ENCODE data around the gene SMPDL3A. TPM values are rescaled to one million over a fixed set of nuclear protein-coding genes. Genes with fewer than 3 reads are reported as not detected.

Gene SMPDL3A
- total RNA-seq, 1 experiment from 2014 or later, result 0.59 TPM

- no peaks in the 10 kb centered on the region for H3K36me3 Mint-ChIP-seq (ENCODE audit: insufficient read depth in 1 of 3, low read depth in 3 of 3)
- no peak overlapping the region for H3K14ac ChIP-seq (ENCODE audit: insufficient read depth, low read length)
- H3K27me3 ChIP-seq (ENCODE audit: insufficient read depth, low read length), result no peaks in the 10 kb centered on the region
- no peak overlapping the region for H3K9ac ChIP-seq (ENCODE audit: extremely low read depth, insufficient read length, low read length)
- no peaks in the 10 kb centered on the region for H3K79me2 ChIP-seq (ENCODE audit: insufficient read depth, low read length)
- no peak overlapping the region for H4K91ac ChIP-seq (ENCODE audit: insufficient read length, low read depth, low read length)
- H2BK5ac ChIP-seq (ENCODE audit: insufficient read length, low read length), result no peak overlapping the region
- H2BK20ac ChIP-seq (ENCODE audit: low read depth, low read length, poor library complexity, severe bottlenecking), result no peak overlapping the region
- H2AK5ac ChIP-seq (ENCODE audit: insufficient read length, low read length), result no peak overlapping the region
- no peak overlapping the region for H2BK15ac ChIP-seq (ENCODE audit: low read depth, low read length)
- H3K18ac ChIP-seq (ENCODE audit: insufficient read length, low read depth, low read length), result no peak overlapping the region
- H3K4me2 ChIP-seq (ENCODE audit: insufficient read depth, insufficient read length, low read length), result no peak overlapping the region
- no peak overlapping the region for H2BK12ac ChIP-seq (ENCODE audit: insufficient read length, low read depth, low read length)
- H3K79me1 ChIP-seq (ENCODE audit: insufficient read depth, low read depth, low read length, poor library complexity, severe bottlenecking), result no peaks in the 10 kb centered on the region
- H3K9me3 ChIP-seq (ENCODE audit: control insufficient read depth, low read depth, low read length), result no peaks in the 10 kb centered on the region
- H3K4me1 ChIP-seq (ENCODE audit: insufficient read depth, low read length), result no peaks in the 10 kb centered on the region
- DNase-seq, result no peak
- TF ChIP-seq CTCF (conservative IDR thresholded peaks at IDR 0.05), result no peak
- H3K4me1 Mint-ChIP-seq, result 0 out of 4 replicates have a peak, but pooled peaks cover 0 to 2% of the 10 kb centered on the region in 2 experiments
- H3T11ph ChIP-seq (ENCODE audit: low read length), result no peak overlapping the region
- H4K8ac ChIP-seq (replicated peaks; ENCODE audit: insufficient read length, low read depth, low read length), result no peak overlapping the region
- H3K9me3 Mint-ChIP-seq, result no peaks in the 10 kb centered on the region
- H2AFZ ChIP-seq (ENCODE audit: low read length), result no peak overlapping the region
- H4K20me1 ChIP-seq (ENCODE audit: control insufficient read depth, insufficient read depth, insufficient read length), result no peaks in the 10 kb centered on the region
- no peak overlapping the region for H4K5ac ChIP-seq (ENCODE audit: insufficient read length, low read depth, low read length)
- H3K27ac ChIP-seq (ENCODE audit: insufficient read length, low read depth, low read length), result no peak overlapping the region
- H3K23ac ChIP-seq (ENCODE audit: insufficient read length, low read depth, low read length), result no peak overlapping the region
- no peak overlapping the region for H3K4me3 Mint-ChIP-seq
- no peak overlapping the region for H3K4ac ChIP-seq (ENCODE audit: low read depth, low read length)
- peaks cover 3% of the 10 kb centered on the region for H3K27me3 Mint-ChIP-seq (ENCODE audit: low read depth)
- no peaks in the 10 kb centered on the region for H3K23me2 ChIP-seq (ENCODE audit: insufficient read length, low read depth, low read length, poor library complexity, severe bottlenecking)
- no peak overlapping the region for H3K56ac ChIP-seq (ENCODE audit: insufficient read length, low read depth, low read length)
- no peak overlapping the region for H2BK120ac ChIP-seq (ENCODE audit: low read depth, low read length, poor library complexity, severe bottlenecking)
- no peak overlapping the region for H3K27ac Mint-ChIP-seq
Observed at GRCh38 chr6:122766256-122766655, 22.8 kb upstream of the SMPDL3A start.
